Loucy (cell line): Measurements from ENCODE around the gene BCL11A.

Source experiments
- CTCF ChIP-seq: fragments of 200-600 bp; sonication (generic); conservative IDR thresholded peaks from 2 replicates; pipeline ENCODE4 v1.5.1; 2014; ENCODE audit warnings: mild to moderate bottlenecking, antibody characterized with exemption, low read length
- EZH2phosphoT487 ChIP-seq: fragments of 200-600 bp; IDR thresholded peaks from 2 replicates; pipeline ENCODE4 v1.6.1; 2018; ENCODE audit warnings: antibody characterized with exemption, mild to moderate bottlenecking, moderate library complexity, borderline replicate concordance

GRCh38 chr2:60512641-60513040, 40.8 kb downstream of the BCL11A start:
- TF ChIP-seq CTCF (no peak), EZH2phosphoT487 (no peak)
